Mesenchymal stem cell (in vitro differentiated cells and primary cell): ENCODE results near the gene DEFB110.

Source experiments
- DNase-seq: peaks from one replicate; pipeline ENCODE4 v3.0.0-alpha.2; 2013
- H2AFZ ChIP-seq: one replicate; pipeline ENCODE4 v1.6.1; 2013; ENCODE audit warnings: low read depth, mild to moderate bottlenecking, control low read depth, inconsistent platforms, low read length, moderate library complexity
- H2AK5ac ChIP-seq: 2 replicates; pipeline ENCODE4 v1.6.1; 2013; ENCODE audit warnings: low read length, moderate library complexity, mild to moderate bottlenecking, inconsistent platforms; ENCODE audit not compliant: severe bottlenecking
- H2BK120ac ChIP-seq: one replicate; pipeline ENCODE4 v1.6.1; 2013; ENCODE audit warnings: low read depth, mild to moderate bottlenecking, inconsistent platforms, low read length, moderate library complexity
- H2BK12ac ChIP-seq, 2 experiments: one replicate each; pipeline ENCODE4 v1.6.1; 2013; ENCODE audit warnings: inconsistent platforms in 2 of 2, low read length in 2 of 2, mild to moderate bottlenecking in 2 of 2, moderate library complexity in 2 of 2, control low read depth in 1 of 2
- H2BK15ac ChIP-seq: one replicate; pipeline ENCODE4 v1.6.1; 2013; ENCODE audit warnings: mild to moderate bottlenecking, low read depth, inconsistent platforms; ENCODE audit not compliant: poor library complexity, severe bottlenecking
- H2BK5ac ChIP-seq: 2 replicates; pipeline ENCODE4 v1.6.1; 2013; ENCODE audit warnings: low read depth, mild to moderate bottlenecking, low read length, control low read depth, inconsistent platforms; ENCODE audit not compliant: poor library complexity, severe bottlenecking
- H3K14ac ChIP-seq, 2 experiments: one replicate each; pipeline ENCODE4 v1.6.1; 2013; ENCODE audit warnings: inconsistent platforms in 2 of 2, low read length in 2 of 2, control low read depth in 1 of 2, mild to moderate bottlenecking in 1 of 2, moderate library complexity in 1 of 2
- H3K18ac ChIP-seq, 2 experiments: one replicate each; pipeline ENCODE4 v1.6.1; 2013; ENCODE audit warnings: inconsistent platforms in 2 of 2, low read length in 2 of 2, control low read depth in 1 of 2, low read depth in 1 of 2, mild to moderate bottlenecking in 1 of 2
- H3K23ac ChIP-seq, 2 experiments: one replicate each; pipeline ENCODE4 v1.6.1; 2013; ENCODE audit warnings: inconsistent platforms in 2 of 2, low read length in 2 of 2, mild to moderate bottlenecking in 2 of 2, moderate library complexity in 2 of 2, control low read depth in 1 of 2
- H3K27ac ChIP-seq: 2 replicates; pipeline ENCODE4 v1.5.1; 2013; ENCODE audit warnings: mild to moderate bottlenecking, moderate library complexity, low read length, control low read depth, inconsistent platforms; ENCODE audit not compliant: poor library complexity, severe bottlenecking
- H3K27me3 ChIP-seq, 2 experiments: 2 replicates each; pipeline versions ENCODE4 v1.6.1 to v1.7.0; 2013; ENCODE audit warnings: low read length in 2 of 2, mild to moderate bottlenecking in 2 of 2, moderate library complexity in 2 of 2, control low read depth in 1 of 2, inconsistent platforms in 1 of 2; ENCODE audit not compliant: control insufficient read depth in 1 of 2, insufficient read depth in 1 of 2
- H3K36me3 ChIP-seq, 2 experiments: 2 replicates each; pipeline versions ENCODE4 v1.6.1 to v1.7.0; 2013; ENCODE audit warnings: low read length in 2 of 2, control low read depth in 1 of 2, inconsistent platforms in 1 of 2, low read depth in 1 of 2, mild to moderate bottlenecking in 1 of 2; ENCODE audit not compliant: insufficient read depth in 2 of 2, control insufficient read depth in 1 of 2
- H3K4ac ChIP-seq, 2 experiments: one replicate each; pipeline ENCODE4 v1.6.1; 2013; ENCODE audit warnings: inconsistent platforms in 2 of 2, low read length in 2 of 2, mild to moderate bottlenecking in 2 of 2, moderate library complexity in 2 of 2, control low read depth in 1 of 2, low read depth in 1 of 2
- H3K4me1 ChIP-seq: 2 replicates; pipeline ENCODE4 v1.6.1; 2013; ENCODE audit warnings: low read depth, low read length, control low read depth; ENCODE audit not compliant: control insufficient read depth, insufficient read depth
- H3K4me2 ChIP-seq: 2 replicates; pipeline ENCODE4 v1.6.1; 2013; ENCODE audit warnings: low read length, mild to moderate bottlenecking, inconsistent platforms; ENCODE audit not compliant: poor library complexity, severe bottlenecking
- H3K4me3 ChIP-seq, 2 experiments: 2 replicates each; pipeline versions ENCODE4 v1.5.1 to v1.7.0; 2013; ENCODE audit warnings: low read length in 2 of 2, mild to moderate bottlenecking in 2 of 2, control low read depth in 1 of 2, low read depth in 1 of 2; ENCODE audit not compliant: insufficient read depth in 1 of 2
- H3K79me1 ChIP-seq: replicated peaks from 2 replicates; pipeline ENCODE4 v1.6.1; 2013; ENCODE audit warnings: mild to moderate bottlenecking, control low read depth, low read length, inconsistent platforms; ENCODE audit not compliant: poor library complexity, severe bottlenecking
- H3K9ac ChIP-seq: 2 replicates; pipeline ENCODE4 v1.7.0; 2013; ENCODE audit warnings: mild to moderate bottlenecking, low read length, moderate library complexity
- H3K9me3 ChIP-seq: 2 replicates; pipeline ENCODE4 v1.7.0; 2013; ENCODE audit warnings: mild to moderate bottlenecking, low read length; ENCODE audit not compliant: control insufficient read depth
- H4K8ac ChIP-seq: one replicate; pipeline ENCODE4 v1.6.1; 2013; ENCODE audit warnings: inconsistent platforms, mild to moderate bottlenecking, low read length, moderate library complexity
- H4K91ac ChIP-seq: one replicate; pipeline ENCODE4 v1.6.1; 2013; ENCODE audit warnings: mild to moderate bottlenecking, low read length, inconsistent platforms
- whole genome bisulfite sequencing: methylation state at CpG from one replicate; pipeline ENCODE4 v1.1.7; 2013; ENCODE audit warnings: mixed read lengths; 5-methylcytosine and 5-hydroxymethylcytosine counted together

DEFB110 gene

GRCh38 chr6:49980898-49981297 lies 40.9 kb downstream of the DEFB110 start:
- WGBS: 93% methylated on average over 1 of the region's 1 CpG
- no peak overlapping the region for H3K27ac ChIP-seq
- H3K9ac ChIP-seq: no peak overlapping the region
- H3K4me2 ChIP-seq: no peak overlapping the region
- H3K23ac ChIP-seq: no peak overlapping the region
- no peaks in the 10 kb centered on the region for H3K36me3 ChIP-seq
- H2BK5ac ChIP-seq: no peak overlapping the region
- H3K4me1 ChIP-seq: no peaks in the 10 kb centered on the region
- H3K18ac ChIP-seq: no peak overlapping the region
- H3K27me3 ChIP-seq: no peaks in the 10 kb centered on the region
- no peaks in the 10 kb centered on the region for H3K9me3 ChIP-seq
- H3K14ac ChIP-seq: no peak overlapping the region
- H4K91ac ChIP-seq: no peak overlapping the region
- peak; percentile 55 for DNase-seq
- H2BK15ac ChIP-seq: no peak overlapping the region
- H2AFZ ChIP-seq: no peak overlapping the region
- H3K4me3 ChIP-seq: no peak overlapping the region
- no peak overlapping the region for H2BK12ac ChIP-seq
- no peaks in the 10 kb centered on the region for H3K79me1 ChIP-seq
- H2AK5ac ChIP-seq: no peak overlapping the region
- H4K8ac ChIP-seq: no peak overlapping the region
- no peak overlapping the region for H2BK120ac ChIP-seq
- H3K4ac ChIP-seq: no peak overlapping the region

GRCh38 chr6:49979584-49979983 lies 42.2 kb downstream of the DEFB110 start:
- WGBS: 85% methylated on average over 4 of the region's 4 CpGs
- no peak for DNase-seq
- no peak overlapping the region for H3K9ac ChIP-seq
- no peak overlapping the region for H2BK5ac ChIP-seq
- H2AFZ ChIP-seq: no peak overlapping the region
- no peaks in the 10 kb centered on the region for H3K36me3 ChIP-seq
- H3K23ac ChIP-seq: no peak overlapping the region
- H3K27me3 ChIP-seq: no peaks in the 10 kb centered on the region
- H3K9me3 ChIP-seq: no peaks in the 10 kb centered on the region
- no peak overlapping the region for H4K91ac ChIP-seq
- no peak overlapping the region for H2BK15ac ChIP-seq
- no peak overlapping the region for H4K8ac ChIP-seq
- no peak overlapping the region for H3K18ac ChIP-seq
- H3K27ac ChIP-seq: no peak overlapping the region
- no peaks in the 10 kb centered on the region for H3K4me1 ChIP-seq
- H2AK5ac ChIP-seq: no peak overlapping the region
- H3K4me3 ChIP-seq: no peak overlapping the region
- H3K4ac ChIP-seq: no peak overlapping the region
- H2BK120ac ChIP-seq: no peak overlapping the region
- no peak overlapping the region for H3K4me2 ChIP-seq
- H3K14ac ChIP-seq: no peak overlapping the region
- no peaks in the 10 kb centered on the region for H3K79me1 ChIP-seq
- no peak overlapping the region for H2BK12ac ChIP-seq

- Histone ChIP-seq H2BK5ac (no peak overlapping the region), H2BK12ac (no peak overlapping the region), H3K18ac (no peak overlapping the region), H3K23ac (no peak overlapping the region), H3K36me3 (no peaks in the 10 kb centered on the region), H4K91ac (no peak overlapping the region), H3K9ac (no peak overlapping the region), H3K4me2 (no peak overlapping the region), H2BK120ac (no peak overlapping the region), H3K79me1 (no peaks in the 10 kb centered on the region), H3K4ac (no peak overlapping the region), H2AFZ (no peak overlapping the region), H2BK15ac (no peak overlapping the region), H3K9me3 (no peaks in the 10 kb centered on the region), H3K4me1 (no peaks in the 10 kb centered on the region), H3K27ac (no peak overlapping the region), H2AK5ac (no peak overlapping the region), H3K14ac (no peak overlapping the region), H4K8ac (no peak overlapping the region), H3K4me3 (peak overlapping the region in 1 of 2 experiments; percentile 59), H3K27me3 (no peaks in the 10 kb centered on the region)
- 40% methylated on average over 1 of the region's 3 CpGs for WGBS
- peak; percentile 1 for DNase-seq
Observed at GRCh38 chr6:49978332-49979226, 43.2 kb downstream of the DEFB110 start.

GRCh38 chr6:49969605-49970004 lies 52.2 kb downstream of the DEFB110 start, which contains the start of gene DEFB113:
TSS of gene DEFB113 (minus strand) at chr6:49969625. CDS start at chr6:49969625, 0 bp downstream.
- Histone ChIP-seq H3K18ac (no peak within 1 kb of the TSS), H3K9me3 (no peaks in the 10 kb centered on the region), H2BK120ac (no peak within 1 kb of the TSS), H3K4ac (no peak within 1 kb of the TSS), H3K4me3 (no peak within 1 kb of the TSS), H3K36me3 (no peaks in the 10 kb centered on the region), H3K4me1 (no peaks in the 10 kb centered on the region), H2BK12ac (no peak within 1 kb of the TSS), H3K14ac (no peak within 1 kb of the TSS), H4K91ac (no peak within 1 kb of the TSS), H2AK5ac (no peak within 1 kb of the TSS), H3K27me3 (no peaks in the 10 kb centered on the region), H3K4me2 (no peak within 1 kb of the TSS), H3K79me1 (no peaks in the 10 kb centered on the region), H3K23ac (no peak within 1 kb of the TSS), H3K9ac (no peak within 1 kb of the TSS), H4K8ac (no peak within 1 kb of the TSS), H2BK15ac (no peak within 1 kb of the TSS), H2AFZ (no peak within 1 kb of the TSS), H2BK5ac (no peak within 1 kb of the TSS), H3K27ac (no peak within 1 kb of the TSS)
- no peak for DNase-seq
- WGBS: 64% methylated on average over 1 of the region's 2 CpGs
